ENCODE results near the gene MFSD12.

MFSD12 gene

GRCh38 chr19:3536429-3537100 lies 20.8 kb downstream of the MFSD12 start:
- ChIA-PET CTCF (interaction anchor here (0.6 kb wide), 1 partner anchor 389 kb away, joined by 4 read pairs; no protein-coding TSS in a partner anchor), POLR2A (interaction anchor here (0.6 to 0.8 kb wide), 3 partner anchors 20 to 824 kb away, joined by 3 read pairs; no protein-coding TSS in a partner anchor)
- H3K27ac ChIP-seq (ENCODE audit: extremely low read depth, low read depth, low read length), result no peak overlapping the region

GRCh38 chr19:3535981-3536380 lies 21.4 kb downstream of the MFSD12 start:
- peaks cover 3 to 62% of the 10 kb centered on the region in 2 experiments; a peak in 2 of 3 replicates for H3K36me3 ChIP-seq (ENCODE audit: control insufficient read depth in 2 of 2, insufficient read depth in 1 of 2, low read length in 2 of 2)
- H3K9me3 ChIP-seq (ENCODE audit: control insufficient read depth, insufficient read depth, low read depth, low read length), result no peaks in the 10 kb centered on the region
- no peak overlapping the region for H3K4me3 ChIP-seq (ENCODE audit: low read depth, low read length)
- TF ChIP-seq SP7 (tag by site-specific recombination; IDR thresholded peaks at IDR 0.05) (no peak), KLF8 (tag by site-specific recombination; IDR thresholded peaks at IDR 0.05) (peak; percentile 54)
- ChIA-PET POLR2A (no interaction called here), CTCF (no interaction called here)
- no peaks in the 10 kb centered on the region for H3K4me1 ChIP-seq (ENCODE audit: control insufficient read depth, insufficient read depth, low read length)
- H3K27ac ChIP-seq (ENCODE audit: extremely low read depth, low read depth, low read length), result no peak overlapping the region

More at GRCh38 chr19:3536429-3537100, 20.8 kb downstream of the MFSD12 start:
- Histone ChIP-seq H3K4me3 (ENCODE audit: low read depth, low read length) (no peak overlapping the region), H3K36me3 (ENCODE audit: control insufficient read depth in 2 of 2, insufficient read depth in 1 of 2, low read length in 2 of 2) (peaks cover 3 to 56% of the 10 kb centered on the region in 2 experiments; a peak in 2 of 3 replicates), H3K9me3 (ENCODE audit: control insufficient read depth, insufficient read depth, low read depth, low read length) (no peaks in the 10 kb centered on the region), H3K4me1 (ENCODE audit: control insufficient read depth, insufficient read depth, low read length) (no peaks in the 10 kb centered on the region)
- TF ChIP-seq ZNF629 (tag by site-specific recombination; IDR thresholded peaks at IDR 0.05) (no peak), ZFHX2 (tag by site-specific recombination; conservative IDR thresholded peaks at IDR 0.05) (peak; percentile 47; the same call in 1 of the 2 replicates), YY1 (tag by site-specific recombination; IDR thresholded peaks at IDR 0.05) (no peak), ZNF600 (tag by site-specific recombination; IDR thresholded peaks at IDR 0.05) (peak; percentile 38; the same call in 1 of the 2 replicates), ZNF670 (tag by site-specific recombination; IDR thresholded peaks at IDR 0.05; ENCODE audit: low read depth) (no peak), HOXC10 (CRISPR knock-in tag; IDR thresholded peaks at IDR 0.05) (no peak), MEIS1 (CRISPR knock-in tag; IDR thresholded peaks at IDR 0.05; ENCODE audit: borderline replicate concordance) (no peak), ZBTB1 (tag by site-specific recombination; IDR thresholded peaks at IDR 0.05) (no peak), HIC1 (tag by site-specific recombination; IDR thresholded peaks at IDR 0.05) (peak; percentile 66; the same call in 1 of the 2 replicates), ZNF37A (tag by site-specific recombination; IDR thresholded peaks at IDR 0.05) (no peak), ZNF341 (tag by site-specific recombination; IDR thresholded peaks at IDR 0.05; ENCODE audit: low read depth) (no peak), ZNF777 (tag by site-specific recombination; IDR thresholded peaks at IDR 0.05; ENCODE audit: borderline replicate concordance) (no peak)

GRCh38 chr19:3535563-3535965 lies 21.8 kb downstream of the MFSD12 start:
- Histone ChIP-seq H3K27ac (ENCODE audit: extremely low read depth, low read depth, low read length) (no peak overlapping the region), H3K4me3 (ENCODE audit: low read depth, low read length) (no peak overlapping the region), H3K36me3 (ENCODE audit: control insufficient read depth in 2 of 2, insufficient read depth in 1 of 2, low read length in 2 of 2) (peaks cover 3 to 66% of the 10 kb centered on the region in 2 experiments; a peak in 2 of 3 replicates), H3K4me1 (ENCODE audit: control insufficient read depth, insufficient read depth, low read length) (no peaks in the 10 kb centered on the region), H3K9me3 (ENCODE audit: control insufficient read depth, insufficient read depth, low read depth, low read length) (no peaks in the 10 kb centered on the region)
- ChIA-PET CTCF (no interaction called here), POLR2A (no interaction called here)
- TF ChIP-seq CTCF (tag by site-specific recombination; IDR thresholded peaks at IDR 0.05), result no peak
- TF ChIP-seq ELK4 (IDR thresholded peaks at IDR 0.05; ENCODE audit: borderline replicate concordance, low read depth, low read length), result no peak
- TF ChIP-seq ZNF184 (tag by site-specific recombination; IDR thresholded peaks at IDR 0.05), result no peak
- no peak for TF ChIP-seq ZNF280D (tag by site-specific recombination; IDR thresholded peaks at IDR 0.05)
- no peak for TF ChIP-seq ZEB2 (tag by site-specific recombination; IDR thresholded peaks at IDR 0.05)

Data from HEK293 (cell line).